Fibroblast of the aortic adventitia (primary cell): ENCODE results near the gene SPOCK1. TPM values are rescaled to one million over a fixed set of nuclear protein-coding genes. Genes with fewer than 3 reads are reported as not detected.

Experiments used
- DNase-seq: peaks from one replicate; pipeline ENCODE4 v3.0.0-alpha.2; 2010; ENCODE audit warnings: low read depth
- H3K4me3 ChIP-seq: 2 replicates; pipeline ENCODE4 v1.5.1; 2011; ENCODE audit warnings: low read depth, mild to moderate bottlenecking, control low read depth, low read length, moderate library complexity
- CTCF ChIP-seq: IDR thresholded peaks from 2 replicates; pipeline ENCODE4 v1.5.1; 2011; ENCODE audit warnings: mild to moderate bottlenecking, low read length, control low read depth, inconsistent platforms; ENCODE audit not compliant: insufficient read depth
- total RNA-seq: library from RNA; depleted of rRNA; stranded (reverse); fragments of >200 nt; gene quantifications from 2 replicates; pipeline ENCODE4 v1.2.3, GENCODE V29; 2012; ENCODE audit warnings: low replicate concordance

The SPOCK1 gene
- total RNA-seq, 1 donor, result 174 TPM

- DNase-seq, result peak; percentile 39
- no peak overlapping the region for H3K4me3 ChIP-seq
- no peak for TF ChIP-seq CTCF
Measured at GRCh38 chr5:137126829-137127228, 372.3 kb downstream of the SPOCK1 start.

GRCh38 chr5:137122558-137122957 lies 376.6 kb downstream of the SPOCK1 start:
- TF ChIP-seq CTCF, result no peak
- no peak overlapping the region for H3K4me3 ChIP-seq
- no peak for DNase-seq

- no peak for TF ChIP-seq CTCF
- H3K4me3 ChIP-seq, result no peak overlapping the region
- peak; percentile 85 for DNase-seq
Measured at GRCh38 chr5:137122075-137122474, 377.1 kb downstream of the SPOCK1 start.

GRCh38 chr5:137119321-137119720 lies 379.8 kb downstream of the SPOCK1 start:
- H3K4me3 ChIP-seq, result no peak overlapping the region
- TF ChIP-seq CTCF, result no peak
- no peak for DNase-seq

GRCh38 chr5:137118629-137119028 lies 380.5 kb downstream of the SPOCK1 start:
- H3K4me3 ChIP-seq, result no peak overlapping the region
- no peak for DNase-seq
- TF ChIP-seq CTCF, result no peak

- H3K4me3 ChIP-seq, result no peak overlapping the region
- DNase-seq, result no peak
- no peak for TF ChIP-seq CTCF
Measured at GRCh38 chr5:137115152-137115551, 384.0 kb downstream of the SPOCK1 start.

GRCh38 chr5:137114529-137114928 lies 384.6 kb downstream of the SPOCK1 start:
- TF ChIP-seq CTCF, result peak; percentile 33
- no peak overlapping the region for H3K4me3 ChIP-seq
- DNase-seq, result peak; percentile 65
